Adipocyte (in vitro differentiated cells): Measurements from ENCODE around the gene MAD1L1.
"Not testable (repeated sequence)": the region's sequence is repeated elsewhere in the genome, so short reads cannot be mapped to it uniquely, and the experiment has no call there.

Experiments
- DNase-seq: peaks from one replicate; pipeline ENCODE4 v3.0.0-alpha.2; 2015; ENCODE audit warnings: low read depth
- H3K27me3 ChIP-seq: replicated peaks from 2 replicates; pipeline ENCODE4 v1.7.0; 2013; ENCODE audit warnings: mild to moderate bottlenecking, low read length, moderate library complexity; ENCODE audit not compliant: control insufficient read depth, insufficient read depth
- H3K36me3 ChIP-seq: 2 replicates; pipeline ENCODE4 v1.7.0; 2013; ENCODE audit warnings: low read length, mild to moderate bottlenecking, moderate library complexity; ENCODE audit not compliant: control insufficient read depth, insufficient read depth, severe bottlenecking
- H3K4me1 ChIP-seq: 2 replicates; pipeline ENCODE4 v1.7.0; 2013; ENCODE audit warnings: mild to moderate bottlenecking, low read length, moderate library complexity; ENCODE audit not compliant: control insufficient read depth, insufficient read depth
- H3K4me3 ChIP-seq: 2 replicates; pipeline ENCODE4 v1.7.0; 2013; ENCODE audit warnings: mild to moderate bottlenecking, low read length, moderate library complexity
- H3K9ac ChIP-seq: 2 replicates; pipeline ENCODE4 v1.7.0; 2013; ENCODE audit warnings: mild to moderate bottlenecking, low read length, moderate library complexity
- H3K9me3 ChIP-seq: 2 replicates; pipeline ENCODE4 v1.7.0; 2013; ENCODE audit warnings: mild to moderate bottlenecking, low read length, moderate library complexity; ENCODE audit not compliant: control insufficient read depth

Gene MAD1L1

DNA sequence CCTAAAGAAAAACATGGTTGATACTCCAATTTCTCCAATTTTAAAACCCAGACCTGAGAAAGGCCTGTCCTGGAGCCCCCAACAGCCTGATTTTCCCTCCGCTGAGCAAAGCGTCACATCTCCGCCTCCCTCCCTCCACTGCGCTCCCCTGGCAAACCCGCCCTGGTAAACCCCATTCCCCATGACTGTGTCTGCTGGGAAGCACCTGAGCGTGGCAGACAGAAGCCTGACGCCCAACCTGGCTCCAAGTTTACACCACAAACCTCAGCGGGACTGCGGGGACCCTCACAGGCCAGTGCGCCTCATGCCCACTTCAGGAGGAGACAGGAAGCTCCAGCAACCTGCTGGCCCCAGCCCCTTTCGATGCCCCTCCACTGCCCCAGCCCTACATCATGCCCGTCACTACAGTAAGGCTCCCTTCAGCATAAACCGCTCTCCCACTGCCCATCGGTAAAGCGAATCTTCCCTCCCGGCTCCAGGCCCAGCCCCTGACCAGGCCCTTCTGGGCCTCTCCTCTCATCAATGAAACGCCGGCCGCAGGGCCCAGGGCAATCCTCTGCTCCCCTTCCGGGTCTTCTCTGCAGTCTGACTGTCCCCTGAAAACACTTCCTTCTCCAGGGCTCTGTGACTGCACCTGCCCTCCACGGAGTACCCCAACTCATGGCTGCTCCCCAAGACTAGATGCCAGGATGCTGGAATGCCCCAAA is 233.3 kb downstream of the MAD1L1 start:
- no peaks in the 10 kb centered on the region for H3K36me3 ChIP-seq
- peaks cover 3% of the 10 kb centered on the region for H3K4me1 ChIP-seq
- H3K9ac ChIP-seq, result no peak overlapping the region
- no peak overlapping the region for H3K4me3 ChIP-seq
- DNase-seq, result no peak
- no peaks in the 10 kb centered on the region for H3K9me3 ChIP-seq
- H3K27me3 ChIP-seq, result no peaks in the 10 kb centered on the region

DNA sequence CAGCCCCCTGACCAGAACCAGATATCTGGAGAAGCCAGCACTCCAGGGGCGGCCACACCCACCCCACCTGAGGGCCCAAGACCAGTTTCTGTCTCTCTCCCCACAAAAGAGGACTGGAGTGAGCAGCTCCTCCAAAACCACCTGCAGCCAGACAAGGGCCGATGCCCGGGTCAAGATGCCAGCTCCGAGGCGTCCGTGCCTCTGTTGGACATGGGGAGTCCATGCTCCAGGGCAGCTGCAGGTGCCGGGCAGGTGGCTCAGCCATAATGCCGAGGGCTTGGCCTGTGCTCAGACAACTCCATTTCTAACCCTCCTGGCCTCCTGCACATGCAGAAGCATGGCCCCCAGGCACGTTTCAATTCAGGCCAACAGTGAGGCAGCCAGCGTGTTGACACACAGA is 234.6 kb downstream of the MAD1L1 start:
- no peak for DNase-seq
- no peak overlapping the region for H3K4me3 ChIP-seq

DNA sequence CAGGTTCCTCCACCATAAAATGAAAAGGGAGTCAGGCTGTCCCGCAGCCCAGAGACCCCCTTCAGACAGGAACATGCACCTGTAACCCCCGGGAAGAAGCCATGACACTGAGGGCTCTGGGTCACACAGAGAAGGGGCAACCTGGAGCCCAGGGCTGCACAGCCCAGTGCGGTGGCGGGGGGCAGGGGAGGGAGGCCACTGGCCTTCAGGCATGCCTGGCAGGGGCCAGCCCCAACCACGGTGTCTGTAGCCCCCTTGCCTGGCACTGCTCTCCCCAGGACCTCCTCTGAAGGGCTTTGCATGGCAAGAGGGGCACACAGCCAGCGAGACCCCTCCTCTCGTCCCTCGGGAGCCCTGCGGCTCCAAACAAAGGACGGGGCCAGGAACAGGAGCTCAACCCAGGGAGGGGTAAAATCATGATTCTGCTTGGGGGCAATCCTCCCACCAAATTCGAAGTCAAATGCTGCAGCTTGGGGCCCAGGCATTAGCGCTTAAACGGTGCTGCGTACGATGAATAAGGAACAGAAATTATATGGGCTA is 235.1 kb downstream of the MAD1L1 start:
- Histone ChIP-seq H3K36me3 (no peaks in the 10 kb centered on the region), H3K9me3 (no peaks in the 10 kb centered on the region), H3K9ac (no peak overlapping the region), H3K4me1 (peaks cover 20% of the 10 kb centered on the region), H3K27me3 (no peaks in the 10 kb centered on the region), H3K4me3 (no peak overlapping the region)
- no peak for DNase-seq

More for the DNA sequence above, 234.6 kb downstream of the MAD1L1 start:
- peaks cover 15% of the 10 kb centered on the region for H3K4me1 ChIP-seq
- no peaks in the 10 kb centered on the region for H3K9me3 ChIP-seq
- H3K27me3 ChIP-seq, result no peaks in the 10 kb centered on the region
- no peaks in the 10 kb centered on the region for H3K36me3 ChIP-seq
- no peak overlapping the region for H3K9ac ChIP-seq

DNA sequence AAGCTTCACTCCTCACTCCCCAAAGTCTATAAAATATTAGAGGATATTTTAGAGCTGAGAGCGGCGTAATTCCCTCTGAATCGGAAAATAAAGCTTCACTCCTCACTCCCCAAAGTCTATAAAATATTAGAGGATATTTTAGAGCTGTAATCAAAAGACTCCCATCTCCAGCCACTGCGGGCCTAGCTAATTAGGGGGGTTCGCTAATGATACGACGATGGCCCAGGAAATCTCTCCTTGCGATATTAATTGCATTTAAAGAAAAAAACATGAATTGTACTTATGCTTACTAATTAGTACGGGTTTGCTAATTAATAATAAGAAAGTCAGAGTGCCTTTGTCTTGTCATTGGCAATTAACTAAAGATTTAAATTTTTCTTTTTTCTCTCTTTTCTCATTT is 235.9 kb downstream of the MAD1L1 start:
- DNase-seq, result no peak
- Histone ChIP-seq H3K4me1 (peaks cover 26% of the 10 kb centered on the region), H3K4me3 (no peak overlapping the region), H3K36me3 (no peaks in the 10 kb centered on the region), H3K27me3 (no peaks in the 10 kb centered on the region), H3K9ac (no peak overlapping the region), H3K9me3 (no peaks in the 10 kb centered on the region)

DNA sequence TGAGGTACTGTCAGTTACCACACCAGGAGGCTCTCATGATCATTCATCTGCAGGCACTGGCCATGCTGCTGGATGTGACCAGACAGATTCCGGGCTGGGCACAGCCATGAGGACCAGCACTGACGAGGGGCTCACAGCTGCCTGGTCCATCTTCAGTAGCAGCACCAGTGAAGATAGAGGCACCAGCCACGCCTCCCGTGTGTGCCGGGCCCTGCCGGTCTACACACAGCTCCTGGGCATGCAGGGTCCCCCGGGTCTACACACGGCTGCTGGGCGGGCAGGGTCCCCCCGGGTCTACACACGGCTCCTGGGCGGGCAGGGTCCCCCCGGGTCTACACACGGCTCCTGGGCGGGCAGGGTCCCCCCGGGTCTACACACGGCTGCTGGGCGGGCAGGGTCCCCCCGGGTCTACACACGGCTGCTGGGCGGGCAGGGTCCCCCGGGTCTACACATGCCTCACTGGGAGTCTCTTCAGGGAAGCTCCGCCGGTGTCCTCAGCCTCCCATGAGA is 236.8 kb downstream of the MAD1L1 start:
- H3K27me3 ChIP-seq, H3K9me3 ChIP-seq, H3K36me3 ChIP-seq, H3K9ac ChIP-seq, H3K4me3 ChIP-seq, DNase-seq: not testable (repeated sequence)
- H3K4me1 ChIP-seq, result peaks cover 26% of the 10 kb centered on the region

DNA sequence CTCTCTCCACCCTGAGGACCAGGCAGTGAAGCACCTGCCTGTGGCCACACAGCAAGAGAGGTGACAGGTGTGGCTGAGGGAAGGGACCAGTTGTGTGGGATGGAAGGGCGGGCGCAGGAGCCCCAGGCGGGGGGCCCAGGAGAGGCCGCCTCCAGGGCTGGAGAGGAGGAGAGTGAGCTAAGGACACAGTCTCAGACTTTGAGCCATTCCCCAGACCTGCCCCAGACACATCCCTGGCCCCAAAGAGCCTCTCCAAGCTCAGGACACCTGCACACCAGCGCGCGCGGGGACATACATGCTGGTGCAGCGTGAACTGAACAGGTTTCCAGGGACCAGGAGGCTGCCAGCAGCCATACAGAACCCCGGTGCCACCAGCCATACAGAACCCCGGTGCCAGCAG is 237.3 kb downstream of the MAD1L1 start:
- Histone ChIP-seq H3K4me3 (no peak overlapping the region), H3K27me3 (no peaks in the 10 kb centered on the region), H3K9me3 (no peaks in the 10 kb centered on the region), H3K9ac (no peak overlapping the region), H3K36me3 (no peaks in the 10 kb centered on the region), H3K4me1 (peaks cover 27% of the 10 kb centered on the region)
- DNase-seq, result no peak

DNA sequence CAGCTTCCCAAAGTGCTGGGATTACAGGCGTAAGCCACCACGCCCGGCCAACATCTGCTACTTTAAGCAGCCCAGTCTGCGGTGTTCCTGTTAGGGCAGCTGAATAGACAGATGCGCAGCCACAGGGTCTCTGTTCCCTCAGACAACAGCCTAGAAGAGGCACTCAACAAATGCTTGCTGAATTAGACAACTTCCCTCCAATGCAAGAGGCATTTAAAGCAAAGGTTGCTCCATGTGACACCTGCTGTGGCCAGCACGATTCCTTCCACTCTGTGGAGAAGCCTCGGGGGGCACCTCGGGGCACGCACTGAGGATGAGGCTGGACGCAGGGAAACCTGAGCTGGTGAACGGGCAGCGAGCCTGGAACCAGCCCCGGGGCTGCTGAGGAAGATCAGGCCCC is 237.8 kb downstream of the MAD1L1 start:
- no peaks in the 10 kb centered on the region for H3K36me3 ChIP-seq
- H3K4me1 ChIP-seq, result peaks cover 32% of the 10 kb centered on the region
- no peak for DNase-seq
- H3K9ac ChIP-seq, result no peak overlapping the region
- no peaks in the 10 kb centered on the region for H3K27me3 ChIP-seq
- no peak overlapping the region for H3K4me3 ChIP-seq
- H3K9me3 ChIP-seq, result no peaks in the 10 kb centered on the region

DNA sequence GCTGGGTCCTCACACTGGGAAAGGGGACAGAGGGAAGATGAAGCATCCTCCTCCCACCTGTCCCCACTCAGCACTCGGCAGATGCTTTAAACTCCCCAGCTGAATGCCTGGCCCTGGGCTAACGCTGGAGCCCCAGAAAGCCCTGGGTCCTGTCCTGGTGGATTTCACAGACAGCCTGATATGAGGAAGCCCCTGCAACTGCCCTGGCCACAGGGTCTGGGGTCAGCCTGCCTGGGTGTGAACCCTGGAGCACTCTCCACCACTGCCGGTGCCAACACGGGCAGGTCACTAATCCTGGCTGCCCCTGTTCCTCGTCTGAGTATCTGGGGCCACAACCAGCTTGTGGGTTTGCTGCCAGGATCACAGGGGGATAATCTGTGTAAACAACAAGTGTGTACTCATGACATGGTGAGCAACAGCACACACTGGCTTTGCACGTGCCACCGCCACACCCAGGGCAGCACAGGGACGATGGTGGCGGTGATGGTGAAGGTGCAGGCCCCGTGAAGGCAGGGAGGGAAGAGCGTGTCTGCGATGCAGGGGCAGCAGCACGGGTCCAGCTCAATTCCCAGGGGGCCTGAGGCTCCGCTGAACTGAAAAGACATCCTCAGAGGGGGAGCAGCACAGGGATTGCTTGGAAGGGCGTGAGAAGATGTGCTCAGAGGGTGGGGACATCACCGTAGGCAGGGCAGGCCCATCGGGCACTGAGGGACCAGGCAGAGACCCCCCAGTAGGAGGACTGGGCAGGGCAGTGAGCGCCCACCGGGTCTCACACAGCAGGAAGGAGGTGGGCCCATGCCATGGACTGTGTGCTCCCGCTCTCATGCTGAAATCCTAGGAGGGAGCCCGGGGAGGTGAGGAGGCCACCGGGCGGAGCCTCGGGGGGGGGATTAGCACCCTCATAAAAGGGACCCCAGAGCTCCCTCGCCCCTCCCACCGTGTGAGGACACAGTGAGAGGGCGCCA is 238.7 kb downstream of the MAD1L1 start:
- DNase-seq, result no peak
- H3K36me3 ChIP-seq, result no peaks in the 10 kb centered on the region
- H3K4me1 ChIP-seq, result peaks cover 32% of the 10 kb centered on the region
- no peak overlapping the region for H3K4me3 ChIP-seq
- no peaks in the 10 kb centered on the region for H3K27me3 ChIP-seq
- H3K9ac ChIP-seq, result peak overlapping the region; percentile 80
- no peaks in the 10 kb centered on the region for H3K9me3 ChIP-seq

DNA sequence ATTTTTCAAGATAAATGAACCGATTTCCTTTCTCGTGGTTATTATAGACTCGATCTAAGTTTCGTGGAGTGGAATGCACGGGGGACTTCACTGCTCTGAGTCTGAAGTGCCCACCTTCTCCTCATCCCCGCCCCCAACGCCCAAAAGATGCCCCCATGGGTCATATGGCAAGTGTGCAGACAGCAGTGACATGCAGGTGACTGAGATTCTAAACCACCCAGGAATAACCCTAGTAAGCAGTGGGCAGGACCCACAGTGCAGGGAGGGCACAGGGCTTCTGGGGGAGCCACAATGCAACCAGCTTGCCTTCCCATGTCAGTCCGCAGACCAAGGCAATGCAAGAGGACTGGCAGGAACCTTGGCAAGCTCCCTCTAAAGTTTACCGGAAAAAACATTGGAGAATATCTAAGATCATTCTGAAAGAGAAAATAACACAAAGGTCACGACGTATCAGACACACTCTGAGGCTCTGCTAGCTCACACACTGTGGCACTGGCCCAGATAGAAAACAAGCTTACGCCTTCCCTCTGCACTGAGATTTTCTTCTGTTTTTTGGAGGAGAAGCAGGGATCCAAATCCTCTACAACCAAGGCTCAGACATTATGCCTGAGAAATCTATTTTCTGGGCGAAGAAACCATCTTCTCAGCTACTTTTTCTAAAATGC is 239.6 kb downstream of the MAD1L1 start:
- Histone ChIP-seq H3K9ac (peak overlapping the region; percentile 80), H3K36me3 (no peaks in the 10 kb centered on the region), H3K9me3 (no peaks in the 10 kb centered on the region), H3K27me3 (no peaks in the 10 kb centered on the region), H3K4me1 (peaks cover 32% of the 10 kb centered on the region), H3K4me3 (peak overlapping the region; percentile 62)
- DNase-seq, result no peak

DNA sequence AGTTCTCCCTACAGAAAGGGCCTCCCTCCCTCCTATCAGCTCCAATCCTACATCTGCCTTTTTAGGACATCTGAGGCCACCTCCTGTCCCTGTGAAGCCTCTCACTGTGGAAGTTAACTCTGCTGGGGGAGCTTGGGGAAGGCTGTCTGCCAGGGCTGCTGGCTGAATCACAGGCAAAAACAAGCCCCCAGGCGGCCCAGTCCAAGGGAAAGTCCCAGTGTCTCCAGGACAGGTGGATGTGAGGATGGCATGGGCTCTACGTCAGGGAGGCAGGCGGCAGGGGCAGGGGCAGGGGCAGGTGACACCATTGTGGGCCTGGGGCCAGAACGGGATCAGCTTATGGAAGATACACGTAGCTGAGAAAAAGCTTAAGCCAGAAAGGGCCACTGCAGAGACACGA is 240.2 kb downstream of the MAD1L1 start:
- H3K9ac ChIP-seq, result peak overlapping the region; percentile 80
- H3K27me3 ChIP-seq, result no peaks in the 10 kb centered on the region
- peaks cover 32% of the 10 kb centered on the region for H3K4me1 ChIP-seq
- no peak overlapping the region for H3K4me3 ChIP-seq
- no peak for DNase-seq
- H3K36me3 ChIP-seq, result no peaks in the 10 kb centered on the region
- no peaks in the 10 kb centered on the region for H3K9me3 ChIP-seq
